ENCODE measurements around the gene CSF2.
A peak's percentile ranks its signal among the peaks of the same experiment; 100 is the strongest.

Gene CSF2

GRCh38 chr5:132070460-132071337 lies 2.9 kb upstream of the CSF2 start:
- no peak for DNase-seq

- no peak for DNase-seq
Measured at GRCh38 chr5:132071338-132071707, 2.3 kb upstream of the CSF2 start.

- no peak for DNase-seq
Measured at GRCh38 chr5:132072070-132072469, 1.5 kb upstream of the CSF2 start.

GRCh38 chr5:132072528-132072927 lies 1.1 kb upstream of the CSF2 start:
- no peak for DNase-seq

GRCh38 chr5:132074091-132074771 lies 642 bp downstream of the CSF2 start:
- no peak for DNase-seq

GRCh38 chr5:132074772-132075718 lies 1.5 kb downstream of the CSF2 start:
- DNase-seq, result no peak

- no peak for DNase-seq
Measured at GRCh38 chr5:132075719-132076077, 2.1 kb downstream of the CSF2 start.

- no peak for DNase-seq
Measured at GRCh38 chr5:132076202-132076830, 2.7 kb downstream of the CSF2 start.

GRCh38 chr5:132076983-132077382 lies 3.4 kb downstream of the CSF2 start:
- no peak for DNase-seq

- no peak for DNase-seq
Measured at GRCh38 chr5:132079081-132079480, 5.5 kb downstream of the CSF2 start.

GRCh38 chr5:132079619-132080018 lies 6.0 kb downstream of the CSF2 start:
- no peak for DNase-seq

- no peak for DNase-seq
Measured at GRCh38 chr5:132080595-132080994, 7.0 kb downstream of the CSF2 start.

- DNase-seq, result no peak
Measured at GRCh38 chr5:132081458-132081857, 7.9 kb downstream of the CSF2 start.

- DNase-seq, result no peak
Measured at GRCh38 chr5:132082329-132083023, 8.9 kb downstream of the CSF2 start.

GRCh38 chr5:132083071-132083678 lies 9.6 kb downstream of the CSF2 start:
- DNase-seq, result no peak

- no peak for DNase-seq
Measured at GRCh38 chr5:132085686-132086085, 12.1 kb downstream of the CSF2 start.

- peak; percentile 77 for DNase-seq
Measured at GRCh38 chr5:132086277-132086794, 12.7 kb downstream of the CSF2 start.

GRCh38 chr5:132087176-132087575 lies 13.6 kb downstream of the CSF2 start:
- DNase-seq, result no peak

- no peak for DNase-seq
Measured at GRCh38 chr5:132087661-132088060, 14.1 kb downstream of the CSF2 start.

GRCh38 chr5:132089363-132089762 lies 15.8 kb downstream of the CSF2 start:
- DNase-seq, result no peak

GRCh38 chr5:132090107-132090506 lies 16.5 kb downstream of the CSF2 start:
- no peak for DNase-seq
